ENCODE results near the gene LYZL1. TPM values are rescaled to one million over a fixed set of nuclear protein-coding genes. Genes with fewer than 3 reads are reported as not detected.
A peak's percentile ranks its signal among the peaks of the same experiment; 100 is the strongest.

Gene LYZL1
- total RNA-seq, 1 experiment from 2014 or later: not detected

DNA sequence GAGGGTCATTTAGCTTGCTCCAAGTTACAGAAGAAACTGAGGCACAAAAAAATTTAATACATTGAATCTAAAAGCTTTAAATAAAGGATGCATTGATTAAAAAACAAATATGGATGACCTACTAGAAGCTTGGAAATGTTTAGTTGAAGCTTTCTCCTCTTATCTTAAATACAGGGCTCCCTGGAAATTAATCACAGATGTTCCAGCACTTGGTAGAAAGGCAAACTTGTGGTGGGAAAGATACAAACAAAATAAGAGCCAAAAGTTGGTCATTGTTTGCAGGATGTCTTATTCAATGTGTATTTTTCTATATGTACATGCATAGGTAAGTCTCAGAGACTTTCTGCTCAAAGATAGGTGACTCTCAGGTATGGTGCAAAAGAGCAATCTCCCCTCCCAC is 40.7 kb upstream of the LYZL1 start:
- CTCF ChIA-PET: interaction anchor here (0.7 kb wide), 1 partner anchor 571 kb away, joined by 3 read pairs; the partner anchor contains the start of gene BAMBI
- intact Hi-C loops (cut with micrococcal nuclease; ENCODE audit: unreplicated experiment): no loop called here
- POLR2A ChIA-PET (ENCODE audit: low non-redundant PET): no interaction called here

GRCh38 chr10:29249018-29249417 is 39.9 kb upstream of the LYZL1 start:
- Histone ChIP-seq H3K9me3 (ENCODE audit: low read depth, low read length, poor library complexity, severe bottlenecking) (no peaks in the 10 kb centered on the region), H3K27me3 (replicated peaks; ENCODE audit: insufficient read depth, low read depth, low read length, poor library complexity) (no peaks in the 10 kb centered on the region), H3K4me1 (ENCODE audit: insufficient read depth, low read length, poor library complexity, severe bottlenecking) (peaks cover 12% of the 10 kb centered on the region), H3K27ac (ENCODE audit: low read depth, low read length, poor library complexity, severe bottlenecking) (no peak overlapping the region), H3K36me3 (ENCODE audit: insufficient read depth, low read length, poor library complexity, severe bottlenecking) (no peaks in the 10 kb centered on the region), H3K4me3 (ENCODE audit: low read depth, low read length, poor library complexity, severe bottlenecking) (no peak overlapping the region)
- no TSS peak for BruUV-seq (replicated peaks)
- TF ChIP-seq, protein P1, sequence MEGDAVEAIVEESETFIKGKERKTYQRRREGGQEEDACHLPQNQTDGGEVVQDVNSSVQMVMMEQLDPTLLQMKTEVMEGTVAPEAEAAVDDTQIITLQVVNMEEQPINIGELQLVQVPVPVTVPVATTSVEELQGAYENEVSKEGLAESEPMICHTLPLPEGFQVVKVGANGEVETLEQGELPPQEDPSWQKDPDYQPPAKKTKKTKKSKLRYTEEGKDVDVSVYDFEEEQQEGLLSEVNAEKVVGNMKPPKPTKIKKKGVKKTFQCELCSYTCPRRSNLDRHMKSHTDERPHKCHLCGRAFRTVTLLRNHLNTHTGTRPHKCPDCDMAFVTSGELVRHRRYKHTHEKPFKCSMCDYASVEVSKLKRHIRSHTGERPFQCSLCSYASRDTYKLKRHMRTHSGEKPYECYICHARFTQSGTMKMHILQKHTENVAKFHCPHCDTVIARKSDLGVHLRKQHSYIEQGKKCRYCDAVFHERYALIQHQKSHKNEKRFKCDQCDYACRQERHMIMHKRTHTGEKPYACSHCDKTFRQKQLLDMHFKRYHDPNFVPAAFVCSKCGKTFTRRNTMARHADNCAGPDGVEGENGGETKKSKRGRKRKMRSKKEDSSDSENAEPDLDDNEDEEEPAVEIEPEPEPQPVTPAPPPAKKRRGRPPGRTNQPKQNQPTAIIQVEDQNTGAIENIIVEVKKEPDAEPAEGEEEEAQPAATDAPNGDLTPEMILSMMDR (conservative IDR thresholded peaks at IDR 0.05; ENCODE audit: low read depth, low read length): no peak
- no peak for TF ChIP-seq EZH2 (IDR thresholded peaks at IDR 0.05; ENCODE audit: borderline replicate concordance, low read depth, low read length, poor library complexity, severe bottlenecking)
- no peak for DNase-seq (ENCODE audit: low spot score)
- CTCF ChIA-PET: interaction anchor here (0.5 to 0.6 kb wide), 2 partner anchors 13 to 38 kb away, joined by 3 to 6 read pairs; no protein-coding TSS in a partner anchor
- intact Hi-C loops (cut with micrococcal nuclease; ENCODE audit: unreplicated experiment): no loop called here
- POLR2A ChIA-PET (ENCODE audit: low non-redundant PET): no interaction called here

More for the DNA sequence above, 40.7 kb upstream of the LYZL1 start:
- no peaks in the 10 kb centered on the region for H3K27me3 ChIP-seq (replicated peaks; ENCODE audit: insufficient read depth, low read depth, low read length, poor library complexity)
- peaks cover 3% of the 10 kb centered on the region for H3K4me1 ChIP-seq (ENCODE audit: insufficient read depth, low read length, poor library complexity, severe bottlenecking)
- TF ChIP-seq, protein P1 (conservative IDR thresholded peaks at IDR 0.05; ENCODE audit: low read depth, low read length): no peak
- no peak for TF ChIP-seq EZH2 (IDR thresholded peaks at IDR 0.05; ENCODE audit: borderline replicate concordance, low read depth, low read length, poor library complexity, severe bottlenecking)
- H3K9me3 ChIP-seq (ENCODE audit: low read depth, low read length, poor library complexity, severe bottlenecking): no peaks in the 10 kb centered on the region
- no peak overlapping the region for H3K4me3 ChIP-seq (ENCODE audit: low read depth, low read length, poor library complexity, severe bottlenecking)
- no peaks in the 10 kb centered on the region for H3K36me3 ChIP-seq (ENCODE audit: insufficient read depth, low read length, poor library complexity, severe bottlenecking)
- BruUV-seq (replicated peaks): no TSS peak
- DNase-seq (ENCODE audit: low spot score): no peak
- H3K27ac ChIP-seq (ENCODE audit: low read depth, low read length, poor library complexity, severe bottlenecking): no peak overlapping the region

DNA sequence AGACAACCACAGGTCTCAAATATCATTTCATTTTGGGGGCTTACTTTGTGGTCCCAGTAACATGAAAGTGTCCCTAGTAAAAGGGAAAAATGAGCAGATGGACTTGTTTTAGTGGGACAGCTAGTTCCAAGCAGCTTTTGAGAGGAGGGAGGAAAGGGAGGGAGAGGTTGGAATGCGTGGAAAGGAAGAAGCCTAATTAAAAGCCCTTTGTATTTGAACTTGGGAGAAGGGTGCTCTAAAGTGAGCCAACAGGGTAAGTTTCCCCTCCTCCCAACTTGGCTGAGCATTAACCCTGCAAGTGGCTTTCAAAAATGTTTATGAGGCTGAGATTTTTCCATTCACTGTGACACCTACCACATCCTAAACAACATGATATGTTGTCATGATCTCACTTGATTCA is 38.8 kb upstream of the LYZL1 start:
- no peaks in the 10 kb centered on the region for H3K9me3 ChIP-seq (ENCODE audit: low read depth, low read length, poor library complexity, severe bottlenecking)
- DNase-seq (ENCODE audit: low spot score): peak; percentile 32
- H3K4me1 ChIP-seq (ENCODE audit: insufficient read depth, low read length, poor library complexity, severe bottlenecking): peaks cover 22% of the 10 kb centered on the region
- ChIA-PET POLR2A (ENCODE audit: low non-redundant PET) (no interaction called here), CTCF (no interaction called here)
- H3K36me3 ChIP-seq (ENCODE audit: insufficient read depth, low read length, poor library complexity, severe bottlenecking): no peaks in the 10 kb centered on the region
- intact Hi-C loops (cut with micrococcal nuclease; ENCODE audit: unreplicated experiment): no loop called here
- no TSS peak for BruUV-seq (replicated peaks)
- H3K27me3 ChIP-seq (replicated peaks; ENCODE audit: insufficient read depth, low read depth, low read length, poor library complexity): no peaks in the 10 kb centered on the region
- H3K4me3 ChIP-seq (ENCODE audit: low read depth, low read length, poor library complexity, severe bottlenecking): no peak overlapping the region
- no peak for TF ChIP-seq EZH2 (IDR thresholded peaks at IDR 0.05; ENCODE audit: borderline replicate concordance, low read depth, low read length, poor library complexity, severe bottlenecking)
- TF ChIP-seq, protein P1 (conservative IDR thresholded peaks at IDR 0.05; ENCODE audit: low read depth, low read length): no peak
- H3K27ac ChIP-seq (ENCODE audit: low read depth, low read length, poor library complexity, severe bottlenecking): no peak overlapping the region

Data from A673 (cell line).